GM12891 (cell line): ENCODE measurements around the gene EBNA1BP2.

Source experiments
- PAX5 ChIP-seq: IDR thresholded peaks from 2 replicates; pipeline ENCODE4 v1.6.1; 2011; ENCODE audit warnings: low read length, moderate library complexity, mild to moderate bottlenecking; ENCODE audit not compliant: insufficient read depth, severe bottlenecking
- POLR2A ChIP-seq: IDR thresholded peaks from 2 replicates; pipeline ENCODE4 v1.6.1; 2011; ENCODE audit warnings: low read depth, low read length, control low read depth
- POLR2AphosphoS5 ChIP-seq: IDR thresholded peaks from 2 replicates; pipeline ENCODE4 v1.6.1; 2011; ENCODE audit warnings: low read depth, low read length, control low read depth
- POU2F2 ChIP-seq: IDR thresholded peaks from 2 replicates; pipeline ENCODE4 v1.6.1; 2011; ENCODE audit warnings: low read depth, mild to moderate bottlenecking, control low read depth, low read length, moderate library complexity
- SPI1 ChIP-seq: IDR thresholded peaks from 2 replicates; pipeline ENCODE4 v1.6.1; 2011; ENCODE audit warnings: low read depth, low read length, control low read depth
- TAF1 ChIP-seq: IDR thresholded peaks from 2 replicates; pipeline ENCODE4 v1.6.1; 2011; ENCODE audit warnings: low read depth, low read length, control low read depth

- TF ChIP-seq POLR2A (no peak), PAX5 (no peak), POU2F2 (no peak), POLR2AphosphoS5 (no peak), TAF1 (no peak), SPI1 (no peak)
Observed at GRCh38 chr1:43147625-43148327, 24.3 kb downstream of the EBNA1BP2 start.
